PC-3 (cell line): ENCODE data around the gene GLIPR1L1.

Source experiments
- CTCF ChIP-seq: fragments of 300-600 bp; sonication (generic); conservative IDR thresholded peaks from 2 replicates; pipeline ENCODE4 v1.5.1; 2017; ENCODE audit warnings: antibody characterized with exemption, low read depth, mild to moderate bottlenecking, low read length
- EZH2 ChIP-seq: fragments of 300-600 bp; sonication (generic); IDR thresholded peaks from one replicate; pipeline ENCODE4 v1.6.1; 2017; ENCODE audit warnings: antibody characterized with exemption, mild to moderate bottlenecking, low read length; ENCODE audit not compliant: unreplicated experiment

DNA sequence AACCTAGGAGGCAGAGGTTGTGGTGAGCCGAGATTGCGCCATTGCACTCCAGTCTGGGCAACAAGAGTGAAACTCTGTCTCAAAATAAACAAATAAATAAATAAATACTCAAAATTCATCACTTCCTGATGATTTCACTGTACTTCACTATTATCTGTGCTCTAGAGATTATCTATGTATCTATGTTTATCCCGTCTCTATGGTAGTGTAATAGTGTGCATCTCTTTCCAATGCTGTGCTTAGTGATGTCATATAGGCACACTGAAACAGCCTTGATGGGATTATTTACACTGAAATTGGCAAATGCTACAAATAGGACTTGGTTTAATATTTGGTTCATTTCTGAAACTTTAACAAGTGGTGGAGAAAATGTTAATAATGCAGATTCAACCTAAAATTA lies 10.8 kb upstream of the GLIPR1L1 start:
- TF ChIP-seq CTCF (no peak), EZH2 (no peak)
